HepG2 (cell line): ENCODE measurements around the gene POU5F1. TPM values are rescaled to one million over a fixed set of nuclear protein-coding genes. Genes with fewer than 3 reads are reported as not detected.

Experiments
- ATAC-seq: fragments of 200-7000 bp; cut with Tn5 transposase; 3 replicates; pipeline ENCODE4 v1.9.1; 2020; ENCODE audit warnings: mild to moderate bottlenecking, moderate library complexity
- BruUV-seq: library from RNA; stranded (reverse); fragments of 400-500 nt; replicated peaks from 2 replicates; lab custom pipeline; 2021; lab: Mats Ljungman, UMichigan
- CTCF ChIA-PET: fragments of 300-600 bp; formaldehyde crosslinking; extraction: SDS; loops from one replicate; lab custom pipeline; 2021; ENCODE audit warnings: low total read pairs, inconsistent platforms, low intra/inter-chr PET ratio; lab: Yijun Ruan, JAX
- POLR2A ChIA-PET: fragments of 350-600 bp; sonication (Branson Sonifier 250); formaldehyde crosslinking; loops from one replicate; lab custom pipeline; 2020; ENCODE audit warnings: antibody characterized with exemption, inconsistent platforms; lab: Yijun Ruan, JAX
- DNase-seq: peaks from one replicate; pipeline ENCODE4 v3.0.0-alpha.2; 2015; ENCODE audit warnings: low spot score
- FAIRE-seq: peaks from 3 replicates; lab custom pipeline; 2011; peaks lifted over from hg19 to GRCh38; lab: Jason Lieb, UNC
- H2AFZ ChIP-seq: one replicate; pipeline ENCODE4 v1.6.1; 2011; ENCODE audit warnings: low read length, inconsistent platforms
- H3K27ac ChIP-seq: fragments of 300-600 bp; 3 replicates; pipeline ENCODE4 v1.8.0; 2011; ENCODE audit warnings: mixed run types, mild to moderate bottlenecking, mixed read lengths, low read length, inconsistent platforms; ENCODE audit not compliant: insufficient read depth; ENCODE audit errors: extremely low read length
- H3K27me3 ChIP-seq, 2 experiments: fragments of 200-600 bp in 1 of 2; 2 replicates in 1 of 2; 3 replicates in 1 of 2; pipeline versions ENCODE4 v1.6.0 to v1.8.0; 2011; ENCODE audit warnings: low read length in 2 of 2, mild to moderate bottlenecking in 2 of 2, moderate library complexity in 2 of 2, inconsistent platforms in 1 of 2; ENCODE audit not compliant: insufficient read depth in 2 of 2, control insufficient read depth in 1 of 2
- H3K36me3 ChIP-seq, 2 experiments: fragments of 200-600 bp in 1 of 2; replicated peaks in 1 of 2; 2 replicates in 1 of 2; 3 replicates in 1 of 2; pipeline versions ENCODE4 v1.5.1 to v1.8.0; 2011; ENCODE audit warnings: low read length in 2 of 2, inconsistent platforms in 1 of 2; ENCODE audit not compliant: insufficient read depth in 2 of 2, control insufficient read depth in 1 of 2
- H3K4me1 ChIP-seq: 2 replicates; pipeline ENCODE4 v1.5.1; 2012; ENCODE audit warnings: low read length, inconsistent platforms; ENCODE audit not compliant: insufficient read depth
- H3K4me2 ChIP-seq: 2 replicates; pipeline ENCODE4 v1.6.0; 2011; ENCODE audit warnings: low read depth, low read length, inconsistent platforms
- H3K4me3 ChIP-seq, 3 experiments: fragments of 200-600 bp in 1 of 3; sonication (generic), shearing (Covaris generic) in 1 of 3; replicated peaks in 1 of 3; 2 replicates each; pipeline ENCODE4 v1.5.1; 2011 to 2016; ENCODE audit warnings: low read length in 3 of 3, inconsistent platforms in 2 of 3, low read depth in 2 of 3, mild to moderate bottlenecking in 2 of 3, control low read depth in 1 of 3, mixed read lengths in 1 of 3; ENCODE audit not compliant: insufficient read depth in 1 of 3
- H3K79me2 ChIP-seq: one replicate; pipeline ENCODE4 v1.6.1; 2011; ENCODE audit warnings: low read length, inconsistent platforms; ENCODE audit not compliant: insufficient read depth
- H3K9ac ChIP-seq: 2 replicates; pipeline ENCODE4 v1.6.0; 2011; ENCODE audit warnings: mild to moderate bottlenecking, low read depth, low read length, inconsistent platforms; ENCODE audit not compliant: insufficient read depth
- H3K9me3 ChIP-seq: 2 replicates; pipeline ENCODE4 v1.5.1; 2012; ENCODE audit warnings: mild to moderate bottlenecking, low read length
- H4K20me1 ChIP-seq: 2 replicates; pipeline ENCODE4 v1.6.0; 2011; ENCODE audit warnings: inconsistent platforms, mild to moderate bottlenecking, low read length, moderate library complexity; ENCODE audit not compliant: insufficient read depth
- GTF3A ChIP-seq: sonication (generic); formaldehyde crosslinking; conservative IDR thresholded peaks from 2 replicates; pipeline ENCODE4 v1.4.0; 2020; ENCODE audit warnings: mild to moderate bottlenecking, missing genetic modification reagents
- GZF1 ChIP-seq: sonication (generic); formaldehyde crosslinking; IDR thresholded peaks from 2 replicates; pipeline ENCODE4 v1.5.1; 2020; ENCODE audit warnings: mild to moderate bottlenecking, missing genetic modification reagents
- MAF1 ChIP-seq: sonication (generic); formaldehyde crosslinking; IDR thresholded peaks from 2 replicates; pipeline ENCODE4 v1.5.0; 2020; ENCODE audit warnings: missing genetic modification reagents, borderline replicate concordance
- NAIF1 ChIP-seq: sonication (generic); formaldehyde crosslinking; IDR thresholded peaks from 2 replicates; pipeline ENCODE4 v1.5.0; 2020; ENCODE audit warnings: mild to moderate bottlenecking, missing genetic modification reagents, borderline replicate concordance
- NFKB2 ChIP-seq: sonication (generic); formaldehyde crosslinking; IDR thresholded peaks from 2 replicates; pipeline ENCODE4 v1.4.0; 2020; ENCODE audit warnings: missing genetic modification reagents, borderline replicate concordance
- NFYC ChIP-seq: IDR thresholded peaks from 2 replicates; pipeline ENCODE4 v1.6.1; 2016; ENCODE audit warnings: missing genetic modification reagents, missing compliant biosample characterization
- PHB2 ChIP-seq: fragments of 450-650 bp; IDR thresholded peaks from 2 replicates; pipeline ENCODE4 v1.6.1; 2018; ENCODE audit not compliant: partially characterized antibody
- POLR2AphosphoS5 ChIP-seq: IDR thresholded peaks from 2 replicates; pipeline ENCODE4 v1.6.1; 2012; ENCODE audit warnings: low read depth, low read length
- SAFB2 ChIP-seq: sonication (generic); formaldehyde crosslinking; IDR thresholded peaks from 2 replicates; pipeline ENCODE4 v1.5.1; 2020; ENCODE audit warnings: missing genetic modification reagents, low read depth, mild to moderate bottlenecking, borderline replicate concordance
- THYN1 ChIP-seq: sonication (generic); formaldehyde crosslinking; IDR thresholded peaks from 2 replicates; pipeline ENCODE4 v1.8.1; 2023; ENCODE audit warnings: low read depth, mild to moderate bottlenecking, moderate library complexity, missing genetic modification reagents, borderline replicate concordance
- TOPORS ChIP-seq: sonication (generic); formaldehyde crosslinking; IDR thresholded peaks from 2 replicates; pipeline ENCODE4 v1.8.0; 2023; ENCODE audit warnings: mild to moderate bottlenecking, missing genetic modification reagents
- ZKSCAN8 ChIP-seq: IDR thresholded peaks from 2 replicates; pipeline ENCODE4 v1.6.1; 2016; ENCODE audit warnings: borderline replicate concordance, missing genetic modification reagents, missing compliant biosample characterization
- ZNF225 ChIP-seq: sonication (generic); formaldehyde crosslinking; IDR thresholded peaks from 2 replicates; pipeline ENCODE4 v1.4.0; 2020; ENCODE audit warnings: mild to moderate bottlenecking, missing genetic modification reagents
- ZNF256 ChIP-seq: sonication (generic); formaldehyde crosslinking; conservative IDR thresholded peaks from 2 replicates; pipeline ENCODE4 v1.4.0; 2020; ENCODE audit warnings: missing genetic modification reagents
- ZNF432 ChIP-seq: sonication (generic); formaldehyde crosslinking; IDR thresholded peaks from 2 replicates; pipeline ENCODE4 v1.5.0; 2020; ENCODE audit warnings: missing genetic modification reagents, mild to moderate bottlenecking, borderline replicate concordance
- WGBS: methylation state at CpG from one replicate; pipeline ENCODE4 v1.1.6; 2017; ENCODE audit warnings: low lambda C conversion rate; 5-methylcytosine and 5-hydroxymethylcytosine counted together
- in situ Hi-C: cut with HindIII; loops from 2 replicates; pipeline ENCODE4 v1.10.0; 2017; ENCODE audit warnings: low pct_unique_long_range_greater_than_20kb; ENCODE audit not compliant: extremely low pct_ligation_motif_present
- intact Hi-C: fragments of 100-400 bp; cut with micrococcal nuclease; formaldehyde crosslinking; loops from one replicate; pipeline ENCODE4 v1.10.0; 2022; ENCODE audit not compliant: unreplicated experiment
- polyA plus RNA-seq, 8 experiments: library from polyadenylated mRNA; depleted of rRNA in 3 of 8; stranded (reverse) in 7 of 8; unstranded in 1 of 8; fragments of >200 nt; fragmentation: Illumina TruSeq in 4 of 8; extraction: Trizol in 4 of 8; gene quantifications; 2 replicates each; pipeline versions ENCODE4 v1.2.1 to v1.2.3, GENCODE V29; 2011 to 2016; ENCODE audit warnings: low read depth in 4 of 8, missing spikeins in 1 of 8, mixed read lengths in 1 of 8; ENCODE audit not compliant: insufficient read depth in 1 of 8
- total RNA-seq, 5 experiments: library from RNA; depleted of rRNA; stranded (reverse); fragments of >200 nt; fragmentation: Illumina TruSeq; extraction: Trizol; gene quantifications; 2 replicates each; pipeline ENCODE4 v1.2.3, GENCODE V29; 2016; ENCODE audit warnings: low read depth in 1 of 5
- TF ChIP-seq, protein P1 (sequence below): sonication (generic); formaldehyde crosslinking; IDR thresholded peaks from 2 replicates; pipeline ENCODE4 v1.4.0; 2020; ENCODE audit warnings: missing genetic modification reagents
- TF ChIP-seq, protein P2 (sequence below): IDR thresholded peaks from 2 replicates; pipeline ENCODE4 v1.6.1; 2016
- TF ChIP-seq, protein P3 (sequence below): sonication (generic); formaldehyde crosslinking; IDR thresholded peaks from 2 replicates; pipeline ENCODE4 v1.4.0; 2020; ENCODE audit warnings: mild to moderate bottlenecking, missing genetic modification reagents
- TF ChIP-seq, protein P4 (sequence below): sonication (generic); formaldehyde crosslinking; IDR thresholded peaks from 2 replicates; pipeline ENCODE4 v1.8.1; 2023; ENCODE audit warnings: missing genetic modification reagents, inconsistent platforms, borderline replicate concordance

Gene POU5F1
- total and polyA plus RNA-seq, 2 of the 13 experiments (the other 11 are each of a cell fraction or from before 2014, with no cell fraction given), result 2.5 to 7.2 TPM

DNA sequence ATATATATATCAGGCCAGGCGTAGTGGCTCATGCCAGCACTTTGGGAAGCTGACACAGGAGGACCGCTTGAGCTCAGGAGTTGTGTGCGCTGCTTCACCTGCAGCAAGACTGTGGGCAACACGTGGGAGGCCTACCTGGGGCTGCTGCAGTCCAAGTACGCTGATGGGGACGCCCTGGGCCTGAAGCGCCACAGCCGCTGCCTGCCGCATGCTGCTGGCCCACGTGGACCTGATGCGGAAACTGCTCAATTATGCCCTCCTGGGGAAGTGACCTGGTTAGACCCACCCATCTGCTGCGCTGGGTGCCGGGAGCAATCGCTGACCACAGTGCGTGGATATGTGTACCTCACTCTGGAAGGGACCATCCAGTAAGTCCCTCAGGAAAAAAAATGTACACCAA lies 29.8 kb downstream of the POU5F1 start (continued):
- TF ChIP-seq POLR2AphosphoS5 (no peak), GZF1 (CRISPR knock-in tag) (no peak)

DNA sequence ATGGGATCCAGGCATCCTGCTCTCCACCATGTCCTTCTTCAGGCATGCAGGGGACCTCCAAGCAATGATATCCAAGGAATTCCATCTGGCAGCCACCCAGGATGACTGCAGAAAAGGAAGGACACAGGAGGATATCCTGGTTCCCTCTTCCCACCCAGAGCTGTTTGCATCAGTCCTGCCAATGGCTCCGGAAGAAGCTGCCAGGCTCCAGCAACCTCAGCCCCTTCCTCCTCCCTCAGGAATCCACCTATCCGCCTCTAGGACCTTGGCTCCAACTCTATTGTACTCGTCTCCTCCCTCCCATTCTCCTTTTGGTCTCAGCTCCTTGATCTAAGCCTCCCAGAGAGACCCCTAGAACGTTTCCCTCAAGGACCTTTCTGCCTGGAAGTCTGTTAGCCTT lies 30.9 kb downstream of the POU5F1 start:
- in situ Hi-C loops, result loop anchor here (5.0 kb wide), 2 partner anchors 53 to 228 kb away; no protein-coding TSS in a partner anchor
- no peak for FAIRE-seq
- no TSS peak for BruUV-seq
- ChIA-PET CTCF (no interaction called here), POLR2A (no interaction called here)
- Histone ChIP-seq H3K4me2 (no peak overlapping the region), H3K9me3 (no peaks in the 10 kb centered on the region), H3K27ac (no peak overlapping the region), H2AFZ (no peak overlapping the region), H3K4me3 (no peak overlapping the region), H3K27me3 (0 out of 5 replicates have a peak, but pooled peaks cover 0 to 4% of the 10 kb centered on the region in 2 experiments), H3K4me1 (peaks cover 7% of the 10 kb centered on the region), H4K20me1 (no peaks in the 10 kb centered on the region), H3K36me3 (peaks cover 1 to 10% of the 10 kb centered on the region in 2 experiments; a peak in 3 of 5 replicates), H3K9ac (no peak overlapping the region), H3K79me2 (no peaks in the 10 kb centered on the region)
- 6% methylated on average over 4 of the region's 4 CpGs for WGBS
- no peak for DNase-seq
- intact Hi-C loops, result no loop called here
- ATAC-seq, result no peak
- no peak for TF ChIP-seq ZKSCAN8 (CRISPR knock-in tag)
- TF ChIP-seq, protein P1, sequence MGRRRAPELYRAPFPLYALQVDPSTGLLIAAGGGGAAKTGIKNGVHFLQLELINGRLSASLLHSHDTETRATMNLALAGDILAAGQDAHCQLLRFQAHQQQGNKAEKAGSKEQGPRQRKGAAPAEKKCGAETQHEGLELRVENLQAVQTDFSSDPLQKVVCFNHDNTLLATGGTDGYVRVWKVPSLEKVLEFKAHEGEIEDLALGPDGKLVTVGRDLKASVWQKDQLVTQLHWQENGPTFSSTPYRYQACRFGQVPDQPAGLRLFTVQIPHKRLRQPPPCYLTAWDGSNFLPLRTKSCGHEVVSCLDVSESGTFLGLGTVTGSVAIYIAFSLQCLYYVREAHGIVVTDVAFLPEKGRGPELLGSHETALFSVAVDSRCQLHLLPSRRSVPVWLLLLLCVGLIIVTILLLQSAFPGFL, result no peak
- TF ChIP-seq NAIF1 (CRISPR knock-in tag), result no peak
- no peak for TF ChIP-seq NFKB2 (CRISPR knock-in tag)
- no peak for TF ChIP-seq THYN1
- TF ChIP-seq GTF3A (CRISPR knock-in tag), result no peak
- TF ChIP-seq, protein P2, sequence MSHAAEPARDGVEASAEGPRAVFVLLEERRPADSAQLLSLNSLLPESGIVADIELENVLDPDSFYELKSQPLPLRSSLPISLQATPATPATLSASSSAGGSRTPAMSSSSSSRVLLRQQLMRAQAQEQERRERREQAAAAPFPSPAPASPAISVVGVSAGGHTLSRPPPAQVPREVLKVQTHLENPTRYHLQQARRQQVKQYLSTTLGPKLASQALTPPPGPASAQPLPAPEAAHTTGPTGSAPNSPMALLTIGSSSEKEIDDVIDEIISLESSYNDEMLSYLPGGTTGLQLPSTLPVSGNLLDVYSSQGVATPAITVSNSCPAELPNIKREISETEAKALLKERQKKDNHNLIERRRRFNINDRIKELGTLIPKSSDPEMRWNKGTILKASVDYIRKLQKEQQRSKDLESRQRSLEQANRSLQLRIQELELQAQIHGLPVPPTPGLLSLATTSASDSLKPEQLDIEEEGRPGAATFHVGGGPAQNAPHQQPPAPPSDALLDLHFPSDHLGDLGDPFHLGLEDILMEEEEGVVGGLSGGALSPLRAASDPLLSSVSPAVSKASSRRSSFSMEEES (CRISPR knock-in tag), result no peak
- TF ChIP-seq, protein P3, sequence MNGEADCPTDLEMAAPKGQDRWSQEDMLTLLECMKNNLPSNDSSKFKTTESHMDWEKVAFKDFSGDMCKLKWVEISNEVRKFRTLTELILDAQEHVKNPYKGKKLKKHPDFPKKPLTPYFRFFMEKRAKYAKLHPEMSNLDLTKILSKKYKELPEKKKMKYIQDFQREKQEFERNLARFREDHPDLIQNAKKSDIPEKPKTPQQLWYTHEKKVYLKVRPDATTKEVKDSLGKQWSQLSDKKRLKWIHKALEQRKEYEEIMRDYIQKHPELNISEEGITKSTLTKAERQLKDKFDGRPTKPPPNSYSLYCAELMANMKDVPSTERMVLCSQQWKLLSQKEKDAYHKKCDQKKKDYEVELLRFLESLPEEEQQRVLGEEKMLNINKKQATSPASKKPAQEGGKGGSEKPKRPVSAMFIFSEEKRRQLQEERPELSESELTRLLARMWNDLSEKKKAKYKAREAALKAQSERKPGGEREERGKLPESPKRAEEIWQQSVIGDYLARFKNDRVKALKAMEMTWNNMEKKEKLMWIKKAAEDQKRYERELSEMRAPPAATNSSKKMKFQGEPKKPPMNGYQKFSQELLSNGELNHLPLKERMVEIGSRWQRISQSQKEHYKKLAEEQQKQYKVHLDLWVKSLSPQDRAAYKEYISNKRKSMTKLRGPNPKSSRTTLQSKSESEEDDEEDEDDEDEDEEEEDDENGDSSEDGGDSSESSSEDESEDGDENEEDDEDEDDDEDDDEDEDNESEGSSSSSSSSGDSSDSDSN, result no peak
- TF ChIP-seq MAF1 (CRISPR knock-in tag), result no peak
- TF ChIP-seq, protein P4, sequence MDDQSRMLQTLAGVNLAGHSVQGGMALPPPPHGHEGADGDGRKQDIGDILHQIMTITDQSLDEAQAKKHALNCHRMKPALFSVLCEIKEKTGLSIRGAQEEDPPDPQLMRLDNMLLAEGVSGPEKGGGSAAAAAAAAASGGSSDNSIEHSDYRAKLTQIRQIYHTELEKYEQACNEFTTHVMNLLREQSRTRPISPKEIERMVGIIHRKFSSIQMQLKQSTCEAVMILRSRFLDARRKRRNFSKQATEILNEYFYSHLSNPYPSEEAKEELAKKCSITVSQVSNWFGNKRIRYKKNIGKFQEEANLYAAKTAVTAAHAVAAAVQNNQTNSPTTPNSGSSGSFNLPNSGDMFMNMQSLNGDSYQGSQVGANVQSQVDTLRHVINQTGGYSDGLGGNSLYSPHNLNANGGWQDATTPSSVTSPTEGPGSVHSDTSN, result no peak
- no peak for TF ChIP-seq ZNF256
- no peak for TF ChIP-seq ZNF432 (CRISPR knock-in tag)
- TF ChIP-seq PHB2, result no peak
- no peak for TF ChIP-seq TOPORS
- no peak for TF ChIP-seq SAFB2 (CRISPR knock-in tag)
- no peak for TF ChIP-seq ZNF225 (CRISPR knock-in tag)
- no peak for TF ChIP-seq NFYC
